H1 (cell line): ENCODE results near the gene ARL5C. TPM values are rescaled to one million over a fixed set of nuclear protein-coding genes. Genes with fewer than 3 reads are reported as not detected.

Experiments
- BRCA1 ChIP-seq: IDR thresholded peaks from 2 replicates; pipeline ENCODE4 v1.6.1; 2012; ENCODE audit warnings: low read depth, low read length, improper control_type of control experiment
- HDAC2 ChIP-seq, 2 experiments: fragments of 300-600 bp in 1 of 2; sonication (generic) in 1 of 2; IDR thresholded peaks; 2 replicates each; pipeline ENCODE4 v1.6.1; 2011 to 2012; ENCODE audit warnings: low read depth in 2 of 2, low read length in 2 of 2, mild to moderate bottlenecking in 2 of 2, moderate library complexity in 2 of 2, borderline replicate concordance in 1 of 2, inconsistent platforms in 1 of 2
- KDM4A ChIP-seq: IDR thresholded peaks from one replicate; pipeline ENCODE4 v1.7.1; 2012; ENCODE audit warnings: low read depth, mild to moderate bottlenecking, moderate library complexity, low read length, inconsistent platforms; ENCODE audit not compliant: severe bottlenecking
- KDM5A ChIP-seq: fragments of 200-600 bp; IDR thresholded peaks from 2 replicates; pipeline ENCODE4 v1.7.1; 2012; ENCODE audit warnings: mild to moderate bottlenecking, low read length, inconsistent platforms, mixed read lengths
- MAFK ChIP-seq: IDR thresholded peaks from 2 replicates; pipeline ENCODE4 v1.6.1; 2012; ENCODE audit warnings: low read depth, mild to moderate bottlenecking, improper control_type of control experiment, low read length
- SIN3A ChIP-seq, 2 experiments: IDR thresholded peaks in 1 of 2; conservative IDR thresholded peaks in 1 of 2; 2 replicates each; pipeline ENCODE4 v1.6.1; 2011 to 2012; ENCODE audit warnings: low read length in 2 of 2, improper control_type of control experiment in 1 of 2, low read depth in 1 of 2, mild to moderate bottlenecking in 1 of 2
- SUZ12 ChIP-seq: fragments of 200-600 bp; sonication (generic); IDR thresholded peaks from 2 replicates; pipeline ENCODE4 v1.6.1; 2012; ENCODE audit warnings: mild to moderate bottlenecking, inconsistent platforms, low read length, moderate library complexity, mixed read lengths
- polyA plus RNA-seq, 7 experiments: library from polyadenylated mRNA; depleted of rRNA in 3 of 7; stranded (reverse) in 5 of 7; unstranded in 2 of 7; fragments of >200 nt in 5 of 7; fragments of 200-250 nt in 2 of 7; gene quantifications; 1 replicate in 5 of 7; 2 replicates in 1 of 7; 4 replicates in 1 of 7; pipeline versions ENCODE4 v1.2.1 to v1.2.3, GENCODE V29; 2011 to 2013; ENCODE audit warnings: missing spikeins in 2 of 7, mixed read lengths in 2 of 7
- total RNA-seq: library from RNA; stranded (reverse); fragmentation: NEBNext Ultra II Directional; extraction: Animal tissue kit (Norgen Biotek cat#: 25700); gene quantifications from 2 replicates; pipeline ENCODE4 v1.2.1, GENCODE V29; 2021
- TF ChIP-seq, protein P1 (sequence below): fragments of 300-600 bp; sonication (generic); IDR thresholded peaks from 2 replicates; pipeline ENCODE4 v1.7.1; 2012; ENCODE audit warnings: low read length, moderate library complexity, mild to moderate bottlenecking, inconsistent platforms; ENCODE audit not compliant: insufficient replicate concordance
- TF ChIP-seq, protein P2 (sequence below): IDR thresholded peaks from 2 replicates; pipeline ENCODE4 v1.6.1; 2012; ENCODE audit warnings: inconsistent platforms

The ARL5C gene
- total and polyA plus RNA-seq, 2 of the 8 experiments (the other 6 are each of a cell fraction or from before 2014, with no cell fraction given) = not detected

DNA sequence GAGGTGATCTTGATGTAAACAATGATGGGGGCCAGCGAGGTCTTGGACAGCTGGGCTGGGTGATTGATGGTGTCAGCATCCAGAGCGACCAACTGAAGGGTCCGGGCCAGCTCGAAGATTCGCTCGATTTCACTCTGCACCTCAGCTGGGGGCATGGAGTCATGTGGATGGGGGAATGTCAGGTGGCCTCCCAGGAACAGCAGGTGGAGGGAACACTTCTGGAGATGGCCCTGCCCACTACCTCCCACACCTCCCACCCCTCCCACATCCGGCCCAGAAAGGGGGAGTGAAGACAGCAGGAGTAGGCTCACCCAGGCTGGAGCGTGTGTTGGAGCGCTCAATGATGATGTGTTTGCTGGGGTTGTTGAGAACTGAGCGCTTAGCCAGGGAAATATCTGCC lies 17.8 kb upstream of the ARL5C start (continued):
- TF ChIP-seq, protein P1, sequence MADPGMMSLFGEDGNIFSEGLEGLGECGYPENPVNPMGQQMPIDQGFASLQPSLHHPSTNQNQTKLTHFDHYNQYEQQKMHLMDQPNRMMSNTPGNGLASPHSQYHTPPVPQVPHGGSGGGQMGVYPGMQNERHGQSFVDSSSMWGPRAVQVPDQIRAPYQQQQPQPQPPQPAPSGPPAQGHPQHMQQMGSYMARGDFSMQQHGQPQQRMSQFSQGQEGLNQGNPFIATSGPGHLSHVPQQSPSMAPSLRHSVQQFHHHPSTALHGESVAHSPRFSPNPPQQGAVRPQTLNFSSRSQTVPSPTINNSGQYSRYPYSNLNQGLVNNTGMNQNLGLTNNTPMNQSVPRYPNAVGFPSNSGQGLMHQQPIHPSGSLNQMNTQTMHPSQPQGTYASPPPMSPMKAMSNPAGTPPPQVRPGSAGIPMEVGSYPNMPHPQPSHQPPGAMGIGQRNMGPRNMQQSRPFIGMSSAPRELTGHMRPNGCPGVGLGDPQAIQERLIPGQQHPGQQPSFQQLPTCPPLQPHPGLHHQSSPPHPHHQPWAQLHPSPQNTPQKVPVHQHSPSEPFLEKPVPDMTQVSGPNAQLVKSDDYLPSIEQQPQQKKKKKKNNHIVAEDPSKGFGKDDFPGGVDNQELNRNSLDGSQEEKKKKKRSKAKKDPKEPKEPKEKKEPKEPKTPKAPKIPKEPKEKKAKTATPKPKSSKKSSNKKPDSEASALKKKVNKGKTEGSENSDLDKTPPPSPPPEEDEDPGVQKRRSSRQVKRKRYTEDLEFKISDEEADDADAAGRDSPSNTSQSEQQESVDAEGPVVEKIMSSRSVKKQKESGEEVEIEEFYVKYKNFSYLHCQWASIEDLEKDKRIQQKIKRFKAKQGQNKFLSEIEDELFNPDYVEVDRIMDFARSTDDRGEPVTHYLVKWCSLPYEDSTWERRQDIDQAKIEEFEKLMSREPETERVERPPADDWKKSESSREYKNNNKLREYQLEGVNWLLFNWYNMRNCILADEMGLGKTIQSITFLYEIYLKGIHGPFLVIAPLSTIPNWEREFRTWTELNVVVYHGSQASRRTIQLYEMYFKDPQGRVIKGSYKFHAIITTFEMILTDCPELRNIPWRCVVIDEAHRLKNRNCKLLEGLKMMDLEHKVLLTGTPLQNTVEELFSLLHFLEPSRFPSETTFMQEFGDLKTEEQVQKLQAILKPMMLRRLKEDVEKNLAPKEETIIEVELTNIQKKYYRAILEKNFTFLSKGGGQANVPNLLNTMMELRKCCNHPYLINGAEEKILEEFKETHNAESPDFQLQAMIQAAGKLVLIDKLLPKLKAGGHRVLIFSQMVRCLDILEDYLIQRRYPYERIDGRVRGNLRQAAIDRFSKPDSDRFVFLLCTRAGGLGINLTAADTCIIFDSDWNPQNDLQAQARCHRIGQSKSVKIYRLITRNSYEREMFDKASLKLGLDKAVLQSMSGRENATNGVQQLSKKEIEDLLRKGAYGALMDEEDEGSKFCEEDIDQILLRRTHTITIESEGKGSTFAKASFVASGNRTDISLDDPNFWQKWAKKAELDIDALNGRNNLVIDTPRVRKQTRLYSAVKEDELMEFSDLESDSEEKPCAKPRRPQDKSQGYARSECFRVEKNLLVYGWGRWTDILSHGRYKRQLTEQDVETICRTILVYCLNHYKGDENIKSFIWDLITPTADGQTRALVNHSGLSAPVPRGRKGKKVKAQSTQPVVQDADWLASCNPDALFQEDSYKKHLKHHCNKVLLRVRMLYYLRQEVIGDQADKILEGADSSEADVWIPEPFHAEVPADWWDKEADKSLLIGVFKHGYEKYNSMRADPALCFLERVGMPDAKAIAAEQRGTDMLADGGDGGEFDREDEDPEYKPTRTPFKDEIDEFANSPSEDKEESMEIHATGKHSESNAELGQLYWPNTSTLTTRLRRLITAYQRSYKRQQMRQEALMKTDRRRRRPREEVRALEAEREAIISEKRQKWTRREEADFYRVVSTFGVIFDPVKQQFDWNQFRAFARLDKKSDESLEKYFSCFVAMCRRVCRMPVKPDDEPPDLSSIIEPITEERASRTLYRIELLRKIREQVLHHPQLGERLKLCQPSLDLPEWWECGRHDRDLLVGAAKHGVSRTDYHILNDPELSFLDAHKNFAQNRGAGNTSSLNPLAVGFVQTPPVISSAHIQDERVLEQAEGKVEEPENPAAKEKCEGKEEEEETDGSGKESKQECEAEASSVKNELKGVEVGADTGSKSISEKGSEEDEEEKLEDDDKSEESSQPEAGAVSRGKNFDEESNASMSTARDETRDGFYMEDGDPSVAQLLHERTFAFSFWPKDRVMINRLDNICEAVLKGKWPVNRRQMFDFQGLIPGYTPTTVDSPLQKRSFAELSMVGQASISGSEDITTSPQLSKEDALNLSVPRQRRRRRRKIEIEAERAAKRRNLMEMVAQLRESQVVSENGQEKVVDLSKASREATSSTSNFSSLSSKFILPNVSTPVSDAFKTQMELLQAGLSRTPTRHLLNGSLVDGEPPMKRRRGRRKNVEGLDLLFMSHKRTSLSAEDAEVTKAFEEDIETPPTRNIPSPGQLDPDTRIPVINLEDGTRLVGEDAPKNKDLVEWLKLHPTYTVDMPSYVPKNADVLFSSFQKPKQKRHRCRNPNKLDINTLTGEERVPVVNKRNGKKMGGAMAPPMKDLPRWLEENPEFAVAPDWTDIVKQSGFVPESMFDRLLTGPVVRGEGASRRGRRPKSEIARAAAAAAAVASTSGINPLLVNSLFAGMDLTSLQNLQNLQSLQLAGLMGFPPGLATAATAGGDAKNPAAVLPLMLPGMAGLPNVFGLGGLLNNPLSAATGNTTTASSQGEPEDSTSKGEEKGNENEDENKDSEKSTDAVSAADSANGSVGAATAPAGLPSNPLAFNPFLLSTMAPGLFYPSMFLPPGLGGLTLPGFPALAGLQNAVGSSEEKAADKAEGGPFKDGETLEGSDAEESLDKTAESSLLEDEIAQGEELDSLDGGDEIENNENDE = no peak
- TF ChIP-seq MAFK = no peak
- no peak for TF ChIP-seq KDM4A
- no peak for TF ChIP-seq BRCA1
- TF ChIP-seq, protein P2, sequence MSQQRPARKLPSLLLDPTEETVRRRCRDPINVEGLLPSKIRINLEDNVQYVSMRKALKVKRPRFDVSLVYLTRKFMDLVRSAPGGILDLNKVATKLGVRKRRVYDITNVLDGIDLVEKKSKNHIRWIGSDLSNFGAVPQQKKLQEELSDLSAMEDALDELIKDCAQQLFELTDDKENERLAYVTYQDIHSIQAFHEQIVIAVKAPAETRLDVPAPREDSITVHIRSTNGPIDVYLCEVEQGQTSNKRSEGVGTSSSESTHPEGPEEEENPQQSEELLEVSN = no peak
- TF ChIP-seq HDAC2 (IDR thresholded peaks at IDR 0.05; ENCODE audit: borderline replicate concordance in 1 of 2, low read depth in 2 of 2, low read length in 2 of 2) = no peak
- no peak for TF ChIP-seq SUZ12
- TF ChIP-seq KDM5A = no peak
- TF ChIP-seq SIN3A (conservative IDR thresholded peaks at IDR 0.05 in 1 of 2, IDR thresholded peaks at IDR 0.05 in 1 of 2; ENCODE audit: low read depth in 1 of 2, low read length in 2 of 2) = no peak
